OCI-LY1 (cell line): Measurements from ENCODE around the gene IGF1R.

Experiments used
- H2AFZ ChIP-seq: fragments of 200-600 bp; sonication (generic), shearing (Covaris generic); 2 replicates; pipeline ENCODE4 v1.6.0; 2014; ENCODE audit warnings: antibody characterized with exemption, mild to moderate bottlenecking, low read length
- H3F3A ChIP-seq: fragments of 200-600 bp; sonication (generic), shearing (Covaris generic); 2 replicates; pipeline ENCODE4 v1.6.0; 2014; ENCODE audit warnings: mild to moderate bottlenecking, antibody characterized with exemption, low read length, moderate library complexity; ENCODE audit not compliant: insufficient read depth
- H3K27ac ChIP-seq: fragments of 200-600 bp; sonication (generic); 2 replicates; pipeline ENCODE4 v1.5.1; 2014; ENCODE audit warnings: low read length, mixed run types, mild to moderate bottlenecking, low read depth; ENCODE audit not compliant: poor library complexity, severe bottlenecking
- H3K27me3 ChIP-seq: fragments of 200-600 bp; sonication (generic); 2 replicates; pipeline ENCODE4 v1.6.0; 2014; ENCODE audit warnings: antibody characterized with exemption, mild to moderate bottlenecking, low read length, moderate library complexity; ENCODE audit not compliant: insufficient read depth
- H3K36me3 ChIP-seq: fragments of 200-600 bp; sonication (generic); 2 replicates; pipeline ENCODE4 v1.6.1; 2014; ENCODE audit warnings: mild to moderate bottlenecking, antibody characterized with exemption, low read length, moderate library complexity, mixed read lengths; ENCODE audit not compliant: insufficient read depth
- H3K4me1 ChIP-seq: fragments of 200-600 bp; sonication (generic); 2 replicates; pipeline ENCODE4 v1.5.1; 2014; ENCODE audit warnings: mild to moderate bottlenecking, low read length, moderate library complexity; ENCODE audit not compliant: insufficient read depth, severe bottlenecking
- H3K4me2 ChIP-seq: fragments of 200-600 bp; sonication (generic), shearing (Covaris generic); 2 replicates; pipeline ENCODE4 v1.6.1; 2014; ENCODE audit warnings: low read length
- H3K4me3 ChIP-seq: fragments of 200-600 bp; sonication (generic); 2 replicates; pipeline ENCODE4 v1.5.1; 2014; ENCODE audit warnings: low read length, low read depth, mild to moderate bottlenecking, mixed read lengths; ENCODE audit not compliant: poor library complexity, severe bottlenecking
- H3K79me2 ChIP-seq: fragments of 200-600 bp; shearing (Covaris generic); 2 replicates; pipeline ENCODE4 v1.6.1; 2016; ENCODE audit warnings: mixed run types, low read length, mixed read lengths; ENCODE audit not compliant: insufficient read depth
- H3K9ac ChIP-seq: fragments of 200-600 bp; sonication (generic), shearing (Covaris generic); 2 replicates; pipeline ENCODE4 v1.6.1; 2014; ENCODE audit warnings: mild to moderate bottlenecking, low read length, mixed read lengths
- H3K9me2 ChIP-seq: fragments of 200-600 bp; sonication (generic), shearing (Covaris generic); 2 replicates; pipeline ENCODE4 v1.6.1; 2014; ENCODE audit warnings: low read depth, mild to moderate bottlenecking, low read length, mixed read lengths
- H3K9me3 ChIP-seq: fragments of 200-600 bp; shearing (Covaris generic); 2 replicates; pipeline ENCODE4 v1.6.1; 2014; ENCODE audit warnings: low read length, mixed read lengths
- H4K20me1 ChIP-seq: fragments of 200-600 bp; sonication (generic), shearing (Covaris generic); 2 replicates; pipeline ENCODE4 v1.6.0; 2016; ENCODE audit warnings: mild to moderate bottlenecking, low read length; ENCODE audit not compliant: insufficient read depth
- CTCF ChIP-seq: fragments of 200-600 bp; sonication (generic), shearing (Covaris generic); IDR thresholded peaks from 2 replicates; pipeline ENCODE4 v1.5.1; 2017; ENCODE audit warnings: mild to moderate bottlenecking, antibody characterized with exemption, low read length, moderate library complexity, mixed read lengths
- EZH2 ChIP-seq: fragments of 200-600 bp; sonication (generic), shearing (Covaris generic); IDR thresholded peaks from 2 replicates; pipeline ENCODE4 v1.8.0; 2017; ENCODE audit warnings: borderline replicate concordance, mixed run types, mild to moderate bottlenecking, antibody characterized with exemption, low read length, moderate library complexity, mixed read lengths

IGF1R gene

DNA sequence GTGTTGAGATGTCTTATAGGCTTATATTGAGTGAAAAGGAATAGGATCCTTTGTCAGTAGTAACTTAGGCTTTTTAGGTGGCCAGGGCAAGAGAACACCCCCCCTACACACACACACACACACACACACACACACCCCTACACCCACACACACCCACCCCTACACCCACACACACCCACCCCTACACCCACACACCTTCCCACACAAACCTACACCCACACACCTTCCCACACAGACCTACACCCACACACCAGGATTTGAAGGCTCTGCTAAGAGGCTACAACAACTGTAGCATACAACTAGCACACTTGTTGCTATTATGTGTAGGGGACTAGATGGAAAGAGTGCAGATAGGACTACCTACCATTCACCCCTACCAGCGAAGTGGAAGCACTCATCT is 186.6 kb downstream of the IGF1R start:
- TF ChIP-seq EZH2 (no peak), CTCF (no peak)
- Histone ChIP-seq H4K20me1 (no peaks in the 10 kb centered on the region), H3K36me3 (no peaks in the 10 kb centered on the region), H3K9me2 (no peaks in the 10 kb centered on the region), H3K4me2 (no peak overlapping the region), H3K27me3 (no peaks in the 10 kb centered on the region), H3K9me3 (peaks cover 15% of the 10 kb centered on the region), H3F3A (no peaks in the 10 kb centered on the region), H3K9ac (no peak overlapping the region), H3K4me3 (no peak overlapping the region), H3K4me1 (no peaks in the 10 kb centered on the region), H3K79me2 (no peaks in the 10 kb centered on the region), H3K27ac (no peak overlapping the region), H2AFZ (no peak overlapping the region)

DNA sequence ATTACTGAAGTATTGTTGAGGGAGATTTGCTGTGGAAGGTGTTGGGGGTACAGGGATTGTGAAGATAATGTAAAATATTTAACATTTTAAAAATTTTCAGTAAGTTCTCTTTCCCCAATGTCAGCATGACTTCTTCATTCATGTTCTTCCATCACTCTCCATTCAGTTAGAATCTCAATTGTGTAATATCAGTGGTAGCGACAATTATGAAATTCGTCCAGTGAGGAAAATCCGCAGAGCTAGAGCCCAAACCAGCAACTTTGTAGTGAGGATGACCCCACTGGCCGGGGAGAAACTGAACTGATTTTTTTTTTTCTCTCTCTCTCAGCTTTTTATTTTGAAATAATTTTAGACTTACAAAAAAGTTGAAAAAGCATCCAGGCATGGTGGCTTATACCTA is 187.5 kb downstream of the IGF1R start:
- no peak overlapping the region for H2AFZ ChIP-seq
- H3K27ac ChIP-seq, result no peak overlapping the region
- H3K4me3 ChIP-seq, result no peak overlapping the region
- H4K20me1 ChIP-seq, result no peaks in the 10 kb centered on the region
- H3K79me2 ChIP-seq, result no peaks in the 10 kb centered on the region
- no peak overlapping the region for H3K4me2 ChIP-seq
- no peaks in the 10 kb centered on the region for H3F3A ChIP-seq
- no peaks in the 10 kb centered on the region for H3K4me1 ChIP-seq
- H3K9me2 ChIP-seq, result no peaks in the 10 kb centered on the region
- H3K27me3 ChIP-seq, result no peaks in the 10 kb centered on the region
- TF ChIP-seq CTCF (no peak), EZH2 (no peak)
- H3K36me3 ChIP-seq, result no peaks in the 10 kb centered on the region
- H3K9ac ChIP-seq, result no peak overlapping the region
- H3K9me3 ChIP-seq, result peaks cover 10% of the 10 kb centered on the region

GRCh38 chr15:98838387-98839259 is 190.3 kb downstream of the IGF1R start:
- Histone ChIP-seq H3K4me3 (no peak overlapping the region), H3F3A (no peaks in the 10 kb centered on the region), H3K27ac (no peak overlapping the region), H2AFZ (no peak overlapping the region), H3K4me2 (no peak overlapping the region), H3K36me3 (no peaks in the 10 kb centered on the region), H3K9me3 (no peaks in the 10 kb centered on the region), H3K9me2 (no peaks in the 10 kb centered on the region), H3K27me3 (no peaks in the 10 kb centered on the region), H4K20me1 (no peaks in the 10 kb centered on the region), H3K79me2 (no peaks in the 10 kb centered on the region), H3K4me1 (no peaks in the 10 kb centered on the region), H3K9ac (no peak overlapping the region)
- TF ChIP-seq EZH2 (no peak), CTCF (no peak)
